Left cardiac atrium (tissue), 4 donors: ENCODE measurements around the gene CD151. TPM values are rescaled to one million over a fixed set of nuclear protein-coding genes. Genes with fewer than 3 reads are reported as not detected.

Experiments used
- ATAC-seq, 2 donors: fragments of 200-7000 bp; cut with Tn5 transposase; one replicate each; pipeline ENCODE4 v1.9.1; 2020; ENCODE audit warnings: mild to moderate bottlenecking in 2 of 2, moderate library complexity in 2 of 2
- DNase-seq: peaks from one replicate; pipeline ENCODE4 v3.0.0-alpha.2; 2020
- intact Hi-C, 2 donors: fragments of 100-400 bp; cut with DNase I; formaldehyde crosslinking; loops; one replicate each; pipeline versions ENCODE4 v1.14.1 to v1.15.1; 2022 to 2023
- total RNA-seq, 2 donors: library from RNA; stranded (reverse); fragmentation: NEBNext Ultra II Directional; extraction: Animal tissue kit (Norgen Biotek cat#: 25700); gene quantifications; one replicate each; pipeline ENCODE4 v1.2.1, GENCODE V29; 2021
- donor health status: DM: no; HTN: yes; CAD: no.
- donor health status: DM: no; HTN: yes; CAD: no; lungs with severe emphysema.
- donor health status: DM: yes; HTN: yes; CAD: no.
- donor health status: Dilated cardiomyopathy.

Gene CD151
- total RNA-seq, 2 donors from 2014 or later = 382 to 489 TPM

DNA sequence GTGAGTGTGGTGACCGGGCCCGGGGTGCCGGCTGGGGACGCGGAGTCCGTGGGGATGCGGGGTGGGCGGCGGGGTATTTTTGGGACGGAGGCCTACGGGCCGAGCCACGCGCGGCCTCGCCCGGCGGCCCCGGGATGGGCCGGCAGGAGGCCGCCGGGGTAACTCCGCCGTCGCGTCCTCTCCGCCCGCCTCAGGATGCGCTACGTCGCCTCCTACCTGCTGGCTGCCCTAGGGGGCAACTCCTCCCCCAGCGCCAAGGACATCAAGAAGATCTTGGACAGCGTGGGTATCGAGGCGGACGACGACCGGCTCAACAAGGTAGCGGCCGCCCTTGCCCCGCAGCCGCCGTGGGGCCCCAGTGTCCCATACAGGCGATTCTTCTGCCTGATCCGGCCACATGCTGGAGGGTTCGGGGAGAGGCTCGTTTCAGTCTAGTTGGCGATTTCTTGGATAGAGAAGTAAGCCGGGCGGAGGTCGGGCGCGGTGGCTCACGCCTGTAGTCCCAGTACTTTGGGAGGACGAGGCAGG, 22.6 kb upstream of the CD151 start:
- ATAC-seq = peak in 1 of 2 donors; percentile 5
- intact Hi-C loops = no loop called here
- no peak for DNase-seq

DNA sequence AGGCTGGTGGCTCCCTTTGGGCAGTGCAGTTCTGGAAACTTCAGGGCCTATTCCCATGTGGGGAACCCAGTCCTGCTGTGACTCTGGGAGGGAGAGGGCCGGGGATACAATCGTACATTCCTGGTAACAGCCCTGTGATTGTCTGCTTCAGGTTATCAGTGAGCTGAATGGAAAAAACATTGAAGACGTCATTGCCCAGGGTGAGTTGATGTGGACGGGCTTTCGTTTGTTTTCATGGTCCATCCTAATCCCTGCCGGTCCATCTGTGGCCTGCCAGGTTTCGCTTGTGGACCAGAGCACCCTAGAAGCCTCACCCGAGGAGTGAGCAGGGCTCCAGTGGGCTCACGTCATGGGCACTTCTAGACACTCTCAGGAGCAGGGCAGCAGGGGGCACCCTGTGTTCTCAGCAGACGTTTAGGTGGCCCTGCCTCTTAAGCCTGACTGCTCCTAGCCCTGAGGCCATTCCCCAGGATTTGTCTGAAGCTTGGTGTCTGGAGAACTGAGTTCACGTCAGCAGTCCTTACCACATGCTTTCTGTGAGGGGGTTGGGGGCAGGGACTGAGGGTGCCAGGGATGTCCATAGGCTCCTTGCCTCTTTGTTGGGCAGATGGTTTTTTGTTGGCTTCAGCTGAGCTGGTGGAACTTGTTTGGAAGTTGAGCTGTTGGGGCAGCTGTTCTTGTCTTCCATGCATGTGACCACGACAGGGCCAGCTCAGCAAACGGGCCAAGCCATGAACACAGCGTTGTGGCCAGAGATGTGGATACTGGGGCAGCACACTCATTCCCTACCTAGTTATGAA, 21.1 kb upstream of the CD151 start:
- intact Hi-C loops = no loop called here
- no peak for ATAC-seq
- DNase-seq = no peak

DNA sequence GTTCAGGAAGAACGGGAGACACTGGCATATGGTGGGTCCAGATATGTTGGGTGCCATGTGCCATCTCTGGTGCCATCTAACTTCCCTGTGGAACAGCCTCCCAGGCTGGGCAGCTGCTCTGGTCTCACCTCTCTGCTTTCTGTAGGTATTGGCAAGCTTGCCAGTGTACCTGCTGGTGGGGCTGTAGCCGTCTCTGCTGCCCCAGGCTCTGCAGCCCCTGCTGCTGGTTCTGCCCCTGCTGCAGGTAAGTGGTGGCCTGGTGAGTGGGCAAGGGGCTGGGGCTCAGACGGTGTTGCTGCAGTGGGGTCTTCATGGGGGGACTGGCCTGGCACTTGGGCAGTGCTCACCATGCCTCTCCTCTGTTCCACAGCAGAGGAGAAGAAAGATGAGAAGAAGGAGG, 20.4 kb upstream of the CD151 start:
- ATAC-seq (no peak), DNase-seq (no peak)
- intact Hi-C loops = no loop called here

- DNase-seq (no peak), ATAC-seq (no peak)
- intact Hi-C loops = no loop called here
Observed at GRCh38 chr11:813072-813455, 19.7 kb upstream of the CD151 start.

DNA sequence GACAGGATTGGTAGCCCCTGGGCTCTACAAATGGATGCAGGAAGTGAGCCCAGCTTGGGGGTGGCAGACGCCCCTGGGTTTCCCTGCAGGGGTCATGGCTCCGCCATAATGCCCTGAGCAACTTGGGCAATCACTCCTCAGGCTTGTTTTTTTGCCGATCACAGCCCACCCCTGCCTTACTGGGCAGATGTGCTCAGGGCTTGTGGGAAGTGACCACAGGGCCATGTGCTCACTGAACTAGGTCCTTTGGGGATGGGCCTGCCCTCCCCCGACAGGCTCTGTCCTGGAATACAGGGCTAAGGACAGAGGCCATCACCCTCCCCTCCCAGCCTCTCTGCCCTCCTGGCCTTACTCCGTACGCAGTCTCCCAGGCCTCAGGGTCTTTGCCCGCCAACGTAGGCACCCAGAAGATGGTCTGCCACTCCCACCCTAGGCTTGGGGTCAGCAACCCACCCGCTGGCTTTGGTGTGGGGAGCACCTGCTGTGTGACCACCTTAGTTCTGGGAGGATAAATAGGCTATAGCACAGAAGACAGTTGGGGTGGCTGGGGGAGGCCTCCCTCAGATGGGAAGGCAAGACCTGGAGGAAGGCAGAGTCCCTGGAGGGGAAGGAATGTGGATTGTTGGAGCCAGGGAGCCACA, 19.2 kb upstream of the CD151 start:
- no peak for DNase-seq
- intact Hi-C loops = no loop called here
- no peak for ATAC-seq

GRCh38 chr11:815675-816432, 16.9 kb upstream of the CD151 start:
- ATAC-seq (no peak), DNase-seq (no peak)
- intact Hi-C loops = no loop called here

DNA sequence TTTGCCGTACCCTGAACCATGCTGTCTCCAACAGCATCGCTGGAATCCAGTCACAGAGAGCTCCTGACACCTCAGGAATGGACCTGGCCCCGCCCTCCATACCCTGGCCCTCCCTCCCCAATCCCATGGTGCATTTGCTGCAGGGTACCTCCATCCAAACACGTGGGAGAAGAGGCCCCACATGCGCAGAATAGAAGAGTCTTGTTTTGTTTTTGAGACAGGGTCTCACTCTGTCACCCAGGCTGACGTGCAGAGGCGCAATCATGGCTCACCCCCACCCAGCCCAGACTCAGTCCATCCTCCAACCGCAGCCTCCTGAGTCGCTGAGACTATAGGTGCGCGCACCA, 16.3 kb upstream of the CD151 start:
- DNase-seq = no peak
- ATAC-seq = no peak
- intact Hi-C loops = no loop called here

DNA sequence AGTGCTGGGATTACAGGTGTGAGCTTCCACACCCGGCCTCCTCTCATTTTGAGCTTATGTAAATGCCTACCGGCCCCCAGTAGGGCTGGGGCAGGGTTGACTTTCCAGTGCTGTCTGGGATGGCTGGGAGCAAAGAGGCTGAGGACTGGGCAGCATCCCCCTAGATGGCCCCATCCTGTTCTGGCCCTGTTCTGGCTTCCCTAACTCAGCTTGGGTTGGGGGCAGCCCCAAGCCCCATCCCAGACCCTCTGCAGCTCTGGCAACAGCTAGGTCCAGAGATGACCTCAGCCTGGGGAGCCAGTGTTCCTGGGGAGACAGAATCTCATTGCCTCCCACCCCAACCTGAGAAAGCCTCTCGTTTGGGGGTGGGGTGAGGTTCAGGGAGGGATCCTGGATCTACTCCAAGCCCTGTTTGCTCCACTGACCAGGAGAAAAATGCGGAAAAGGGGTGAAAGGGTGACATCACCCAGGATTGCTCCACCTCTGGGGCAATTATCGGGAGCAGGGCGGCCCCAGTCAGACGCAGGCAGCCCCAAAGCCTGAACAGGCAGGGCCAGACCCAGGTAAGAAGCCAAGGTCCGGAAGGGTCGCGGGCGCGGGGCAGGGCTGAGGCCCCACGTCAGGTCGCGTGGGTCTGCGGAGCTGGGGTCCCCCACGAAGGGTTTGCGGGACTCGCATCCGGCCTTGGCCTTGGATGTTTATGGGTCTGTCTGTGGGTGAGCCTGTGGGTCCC, 14.2 kb upstream of the CD151 start, which contains the start of gene PNPLA2:
Gene PNPLA2 (plus strand): TSS at position 519 of the 733 bp plus-strand sequence. CDS start 805 bp downstream, outside the sequence.
- no peak for DNase-seq
- peak; percentile 2 for ATAC-seq
- intact Hi-C loops = no loop called here

DNA sequence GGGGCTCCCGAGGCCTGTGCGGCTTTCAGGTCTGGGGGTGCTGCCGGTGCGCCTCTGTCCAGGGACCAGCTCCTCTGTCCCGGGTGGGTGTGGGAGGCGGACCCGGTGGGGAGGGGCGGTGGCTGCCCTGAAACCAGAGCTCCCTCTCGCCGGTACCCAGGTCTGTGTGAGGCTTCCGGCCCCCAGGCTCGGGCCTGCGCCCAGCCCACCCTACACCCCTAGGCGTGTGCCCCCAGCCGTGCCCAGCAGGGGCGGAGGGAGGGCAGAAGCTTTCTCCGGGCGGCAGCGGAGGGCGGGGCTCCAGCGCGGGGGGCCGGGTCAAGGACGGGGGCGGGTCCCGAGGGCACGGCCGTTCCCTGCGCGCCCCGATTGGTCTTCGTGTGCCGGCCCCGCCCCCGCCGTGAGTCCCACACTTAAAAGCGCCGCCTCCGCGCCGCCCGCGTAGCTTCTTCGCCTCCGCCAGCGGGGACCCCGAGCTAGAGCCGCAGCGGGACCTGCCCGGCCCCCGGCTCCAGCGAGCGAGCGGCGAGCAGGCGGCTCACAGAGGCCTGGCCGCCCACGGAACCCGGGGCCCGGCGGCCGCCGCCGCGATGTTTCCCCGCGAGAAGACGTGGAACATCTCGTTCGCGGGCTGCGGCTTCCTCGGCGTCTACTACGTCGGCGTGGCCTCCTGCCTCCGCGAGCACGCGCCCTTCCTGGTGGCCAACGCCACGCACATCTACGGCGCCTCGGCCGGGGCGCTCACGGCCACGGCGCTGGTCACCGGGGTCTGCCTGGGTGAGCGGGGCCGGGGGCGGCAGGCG, 13.4 kb upstream of the CD151 start:
- intact Hi-C loops = no loop called here
- DNase-seq (peak; percentile 94), ATAC-seq (peak; percentile 85 to 88)

- intact Hi-C loops = no loop called here
- peak; percentile 69 for ATAC-seq
- peak; percentile 92 for DNase-seq
Observed at GRCh38 chr11:819943-820649, 12.7 kb upstream of the CD151 start.

GRCh38 chr11:820655-821511, 11.9 kb upstream of the CD151 start:
- peak; percentile 34 to 42 for ATAC-seq
- peak; percentile 80 for DNase-seq
- intact Hi-C loops = no loop called here

DNA sequence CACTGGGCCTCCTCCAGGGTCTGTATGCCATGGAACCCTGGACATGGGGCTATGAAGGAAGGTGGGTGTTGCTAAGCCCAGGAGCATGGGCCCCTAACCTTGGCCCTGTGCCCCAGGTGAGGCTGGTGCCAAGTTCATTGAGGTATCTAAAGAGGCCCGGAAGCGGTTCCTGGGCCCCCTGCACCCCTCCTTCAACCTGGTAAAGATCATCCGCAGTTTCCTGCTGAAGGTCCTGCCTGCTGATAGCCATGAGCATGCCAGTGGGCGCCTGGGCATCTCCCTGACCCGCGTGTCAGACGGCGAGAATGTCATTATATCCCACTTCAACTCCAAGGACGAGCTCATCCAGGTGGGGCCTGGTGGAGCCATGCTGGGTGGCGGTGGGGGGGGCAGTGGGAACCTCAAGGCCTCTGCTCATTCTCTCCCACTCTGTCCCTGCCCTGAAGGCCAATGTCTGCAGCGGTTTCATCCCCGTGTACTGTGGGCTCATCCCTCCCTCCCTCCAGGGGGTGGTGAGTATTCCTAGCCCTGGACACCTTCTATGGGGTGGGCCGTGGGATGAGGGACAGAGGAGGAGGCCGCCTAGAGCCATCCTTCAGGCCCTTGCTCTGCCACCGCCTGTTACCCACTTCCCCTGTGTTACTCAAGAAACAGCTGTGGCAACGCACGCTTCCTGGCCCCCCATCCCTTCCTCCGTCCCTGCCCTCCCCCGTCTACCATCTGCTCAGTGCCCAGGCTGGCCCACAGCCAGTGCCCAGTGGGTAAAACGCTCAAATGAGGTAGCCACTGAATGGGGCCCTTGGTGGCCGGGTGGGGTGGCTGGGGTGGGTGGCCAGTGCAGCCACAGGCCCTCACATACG, 11.0 kb upstream of the CD151 start:
- DNase-seq = no peak
- ATAC-seq = peak in 1 of 2 donors; percentile 2
- intact Hi-C loops = no loop called here

DNA sequence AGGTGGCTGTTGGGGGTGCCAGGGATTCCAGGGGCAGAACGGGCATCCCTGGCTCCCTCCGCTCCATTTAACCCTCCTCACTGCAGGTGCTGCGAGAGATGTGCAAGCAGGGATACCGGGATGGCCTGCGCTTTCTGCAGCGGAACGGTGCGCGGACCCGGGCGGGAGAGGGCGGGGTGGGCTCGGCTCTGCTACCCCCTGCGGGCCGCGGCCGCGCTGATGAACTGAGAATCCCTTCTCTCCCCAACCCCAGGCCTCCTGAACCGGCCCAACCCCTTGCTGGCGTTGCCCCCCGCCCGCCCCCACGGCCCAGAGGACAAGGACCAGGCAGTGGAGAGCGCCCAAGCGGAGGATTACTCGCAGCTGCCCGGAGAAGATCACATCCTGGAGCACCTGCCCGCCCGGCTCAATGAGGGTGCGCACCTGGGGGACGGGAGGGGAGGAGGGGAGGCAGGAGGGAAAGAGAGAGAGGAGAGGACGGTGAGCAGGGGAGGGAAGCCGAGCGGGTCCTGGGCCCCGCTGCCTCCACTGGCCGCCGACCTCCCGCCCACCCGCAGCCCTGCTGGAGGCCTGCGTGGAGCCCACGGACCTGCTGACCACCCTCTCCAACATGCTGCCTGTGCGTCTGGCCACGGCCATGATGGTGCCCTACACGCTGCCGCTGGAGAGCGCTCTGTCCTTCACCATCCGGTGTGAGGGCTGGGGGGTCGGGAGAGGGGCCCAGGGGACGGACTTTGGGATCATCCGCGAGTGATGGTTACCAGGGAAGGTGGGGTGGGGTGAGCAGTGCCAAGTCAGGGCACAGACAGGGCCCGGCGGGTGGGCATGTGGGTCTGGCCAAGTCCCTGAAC, 9.1 kb upstream of the CD151 start:
- DNase-seq (no peak), ATAC-seq (no peak)
- intact Hi-C loops = no loop called here

- DNase-seq (no peak), ATAC-seq (no peak)
- intact Hi-C loops = no loop called here
Observed at GRCh38 chr11:824292-824880, 8.4 kb upstream of the CD151 start.

DNA sequence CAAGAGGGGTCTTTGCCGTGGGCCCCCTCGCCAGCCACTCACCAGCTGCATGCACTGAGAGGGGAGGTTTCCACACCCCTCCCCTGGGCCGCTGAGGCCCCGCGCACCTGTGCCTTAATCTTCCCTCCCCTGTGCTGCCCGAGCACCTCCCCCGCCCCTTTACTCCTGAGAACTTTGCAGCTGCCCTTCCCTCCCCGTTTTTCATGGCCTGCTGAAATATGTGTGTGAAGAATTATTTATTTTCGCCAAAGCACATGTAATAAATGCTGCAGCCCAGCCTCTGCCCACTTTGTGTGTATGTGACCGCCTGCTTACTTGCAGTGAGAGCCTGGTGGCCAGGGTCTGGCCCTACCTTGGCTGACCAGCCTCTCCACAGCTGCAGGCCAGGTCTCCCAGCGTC, 7.8 kb upstream of the CD151 start:
- DNase-seq (no peak), ATAC-seq (no peak)
- intact Hi-C loops = no loop called here
